Measurements from ENCODE around the gene PFN3. TPM values are rescaled to one million over a fixed set of nuclear protein-coding genes. Genes with fewer than 3 reads are reported as not detected.

The PFN3 gene
- total RNA-seq, 1 donor from 2014 or later: not detected

- TF ChIP-seq CTCF (IDR thresholded peaks at IDR 0.05; ENCODE audit: borderline replicate concordance): no peak
- Histone ChIP-seq H3K27me3 (ENCODE audit: low read depth) (peaks cover 42% of the 10 kb centered on the region), H3K4me3 (no peak overlapping the region), H3K4me1 (no peaks in the 10 kb centered on the region), H3K9me3 (replicated peaks) (no peaks in the 10 kb centered on the region), H3K36me3 (no peaks in the 10 kb centered on the region), H3K27ac (replicated peaks) (no peak overlapping the region)
- intact Hi-C loops (cut with micrococcal nuclease): no loop called here
- DNase-seq: no peak
These were observed 12.3 kb upstream of the PFN3 start for GRCh38 chr5:177412603-177413233.

- no peak for TF ChIP-seq CTCF (IDR thresholded peaks at IDR 0.05; ENCODE audit: borderline replicate concordance)
- Histone ChIP-seq H3K27me3 (ENCODE audit: low read depth) (peaks cover 64% of the 10 kb centered on the region), H3K4me1 (no peaks in the 10 kb centered on the region), H3K36me3 (no peaks in the 10 kb centered on the region), H3K4me3 (no peak overlapping the region), H3K27ac (replicated peaks) (no peak overlapping the region), H3K9me3 (replicated peaks) (no peaks in the 10 kb centered on the region)
- intact Hi-C loops (cut with micrococcal nuclease): no loop called here
- DNase-seq: no peak
These were observed 10.1 kb upstream of the PFN3 start for GRCh38 chr5:177410575-177410974.

GRCh38 chr5:177409043-177409801 lies 8.8 kb upstream of the PFN3 start, which contains the start of gene F12:
F12 (minus strand) TSS chr5:177409564; CDS start chr5:177409527, 37 bp downstream.
- Histone ChIP-seq H3K9me3 (replicated peaks) (no peaks in the 10 kb centered on the region), H3K4me1 (peaks cover 8% of the 10 kb centered on the region), H3K4me3 (no peak within 1 kb of the TSS), H3K36me3 (no peaks in the 10 kb centered on the region), H3K27ac (replicated peaks) (no peak within 1 kb of the TSS), H3K27me3 (ENCODE audit: low read depth) (peaks cover 75% of the 10 kb centered on the region)
- TF ChIP-seq CTCF (IDR thresholded peaks at IDR 0.05; ENCODE audit: borderline replicate concordance): no peak
- intact Hi-C loops (cut with micrococcal nuclease): no loop called here
- no peak for DNase-seq

- peak; percentile 47 for DNase-seq
- Histone ChIP-seq H3K36me3 (no peaks in the 10 kb centered on the region), H3K9me3 (replicated peaks) (no peaks in the 10 kb centered on the region), H3K27ac (replicated peaks) (no peak overlapping the region), H3K27me3 (ENCODE audit: low read depth) (peaks cover 87% of the 10 kb centered on the region), H3K4me1 (peaks cover 29% of the 10 kb centered on the region), H3K4me3 (no peak overlapping the region)
- intact Hi-C loops (cut with micrococcal nuclease): no loop called here
- TF ChIP-seq CTCF (IDR thresholded peaks at IDR 0.05; ENCODE audit: borderline replicate concordance): no peak
These were observed 5.3 kb upstream of the PFN3 start for GRCh38 chr5:177405805-177406204.

- no peak overlapping the region for H3K27ac ChIP-seq (replicated peaks)
- intact Hi-C loops (cut with micrococcal nuclease): no loop called here
- H3K4me3 ChIP-seq: no peak overlapping the region
- no peak for DNase-seq
- peaks cover 33% of the 10 kb centered on the region for H3K4me1 ChIP-seq
- H3K9me3 ChIP-seq (replicated peaks): no peaks in the 10 kb centered on the region
- H3K27me3 ChIP-seq (ENCODE audit: low read depth): peaks cover 92% of the 10 kb centered on the region
- H3K36me3 ChIP-seq: no peaks in the 10 kb centered on the region
- TF ChIP-seq CTCF (IDR thresholded peaks at IDR 0.05; ENCODE audit: borderline replicate concordance): no peak
These were observed 4.9 kb upstream of the PFN3 start for GRCh38 chr5:177405312-177405711.

Data from left ventricle myocardium inferior (tissue), 1 donor.